SK-N-SH (cell line): ENCODE results near the gene ANKMY1. TPM values are rescaled to one million over a fixed set of nuclear protein-coding genes. Genes with fewer than 3 reads are reported as not detected.
A peak's percentile ranks its signal among the peaks of the same experiment; 100 is the strongest.

Experiments
- CTCF ChIA-PET: fragments of 300-600, 350-600 bp; formaldehyde crosslinking; extraction: SDS; loops from one replicate; lab custom pipeline; 2021; lab: Yijun Ruan, JAX
- POLR2A ChIA-PET: fragments of 350-600 bp; sonication (Branson Sonifier 250); formaldehyde crosslinking; extraction: SDS; loops from one replicate; lab custom pipeline; 2020; ENCODE audit warnings: antibody characterized with exemption, inconsistent platforms; lab: Yijun Ruan, JAX
- DNase-seq: peaks from one replicate; pipeline ENCODE4 v3.0.0; 2012
- H2AFZ ChIP-seq: fragments of 200-600 bp; sonication (generic); 2 replicates; pipeline ENCODE4 v1.8.1; 2016; ENCODE audit warnings: antibody characterized with exemption, mild to moderate bottlenecking, low read depth
- H3F3A ChIP-seq: fragments of 200-600 bp; sonication (generic); replicated peaks from 2 replicates; pipeline ENCODE3; 2016; ENCODE audit warnings: antibody characterized with exemption, mild to moderate bottlenecking; ENCODE audit not compliant: insufficient read depth
- H3K27ac ChIP-seq, 2 experiments: fragments of 200-500 bp in 1 of 2; fragments of 200-600 bp in 1 of 2; sonication (Bioruptor generic) in 1 of 2; sonication (generic), shearing (Covaris generic) in 1 of 2; 2 replicates each; pipeline versions ENCODE4 v1.5.1 to v1.6.1; 2014 to 2016; ENCODE audit warnings: low read depth in 2 of 2, inconsistent platforms in 1 of 2, low read length in 1 of 2, mild to moderate bottlenecking in 1 of 2, mixed read lengths in 1 of 2
- H3K27me3 ChIP-seq: fragments of 200-600 bp; sonication (generic), shearing (Covaris generic); 2 replicates; pipeline ENCODE4 v1.6.1; 2016; ENCODE audit warnings: mixed run types; ENCODE audit not compliant: insufficient read depth
- H3K36me3 ChIP-seq, 2 experiments: fragments of 200-500 bp in 1 of 2; fragments of 200-600 bp in 1 of 2; sonication (Bioruptor generic) in 1 of 2; sonication (generic) in 1 of 2; replicated peaks in 1 of 2; 2 replicates each; pipeline versions ENCODE3 to v1.5.1; 2014 to 2016; ENCODE audit warnings: low read length in 1 of 2, mild to moderate bottlenecking in 1 of 2; ENCODE audit not compliant: insufficient read depth in 2 of 2, control insufficient read depth in 1 of 2
- H3K4me1 ChIP-seq, 2 experiments: fragments of 200-500 bp in 1 of 2; fragments of 200-600 bp in 1 of 2; sonication (Bioruptor generic) in 1 of 2; sonication (generic), shearing (Covaris generic) in 1 of 2; 2 replicates each; pipeline versions ENCODE4 v1.5.1 to v1.6.1; 2014 to 2016; ENCODE audit warnings: low read depth in 1 of 2, low read length in 1 of 2, mixed run types in 1 of 2; ENCODE audit not compliant: insufficient read depth in 2 of 2, control insufficient read depth in 1 of 2
- H3K4me2 ChIP-seq: fragments of 200-600 bp; sonication (generic), shearing (Covaris generic); 2 replicates; pipeline ENCODE4 v1.6.1; 2017; ENCODE audit warnings: mixed run types
- H3K4me3 ChIP-seq, 2 experiments: fragments of 200-500 bp in 1 of 2; fragments of 200-600 bp in 1 of 2; sonication (Bioruptor generic) in 1 of 2; sonication (generic), shearing (Covaris generic) in 1 of 2; 2 replicates each; pipeline versions ENCODE4 v1.5.1 to v1.8.1; 2014 to 2016; ENCODE audit warnings: low read depth in 2 of 2, inconsistent platforms in 1 of 2, low read length in 1 of 2, mild to moderate bottlenecking in 1 of 2, mixed read lengths in 1 of 2, moderate library complexity in 1 of 2
- H3K79me2 ChIP-seq: fragments of 200-600 bp; sonication (generic); 2 replicates; pipeline ENCODE4 v1.8.1; 2017; ENCODE audit warnings: mild to moderate bottlenecking; ENCODE audit not compliant: insufficient read depth
- H3K9ac ChIP-seq: fragments of 200-600 bp; sonication (generic); 2 replicates; pipeline ENCODE4 v1.6.1; 2017; ENCODE audit warnings: mixed run types
- H3K9me2 ChIP-seq: fragments of 200-600 bp; sonication (generic); 2 replicates; pipeline ENCODE4 v1.6.1; 2017; ENCODE audit warnings: mixed run types
- H3K9me3 ChIP-seq: fragments of 200-600 bp; sonication (generic); 2 replicates; pipeline ENCODE4 v1.6.1; 2017; ENCODE audit warnings: mixed run types, mild to moderate bottlenecking, moderate library complexity
- H4K20me1 ChIP-seq: fragments of 200-600 bp; sonication (generic); 2 replicates; pipeline ENCODE4 v1.6.1; 2017; ENCODE audit warnings: mild to moderate bottlenecking, mixed run types; ENCODE audit not compliant: insufficient read depth
- ELF1 ChIP-seq: IDR thresholded peaks from 2 replicates; pipeline ENCODE4 v1.4.0; 2012
- FOXJ3 ChIP-seq: sonication (generic); formaldehyde crosslinking; IDR thresholded peaks from 2 replicates; pipeline ENCODE4 v1.5.1; 2020; ENCODE audit warnings: mild to moderate bottlenecking, missing genetic modification reagents
- FOXM1 ChIP-seq: IDR thresholded peaks from 2 replicates; pipeline ENCODE4 v1.4.0; 2012; ENCODE audit warnings: low read depth, mild to moderate bottlenecking
- GATA2 ChIP-seq: sonication (generic); formaldehyde crosslinking; IDR thresholded peaks from 2 replicates; pipeline ENCODE4 v1.5.0; 2020; ENCODE audit warnings: mild to moderate bottlenecking, missing genetic modification reagents
- JUND ChIP-seq: IDR thresholded peaks from 2 replicates; pipeline ENCODE4 v1.4.0; 2012
- MAX ChIP-seq: IDR thresholded peaks from 2 replicates; pipeline ENCODE4 v1.4.0; 2012; ENCODE audit warnings: low read depth
- NRF1 ChIP-seq: IDR thresholded peaks from 2 replicates; pipeline ENCODE4 v1.6.1; 2012; ENCODE audit warnings: low read depth, mild to moderate bottlenecking, low read length
- PBX3 ChIP-seq: IDR thresholded peaks from 2 replicates; pipeline ENCODE4; 2012
- POLR2AphosphoS5 ChIP-seq: IDR thresholded peaks from 2 replicates; pipeline ENCODE4 v1.6.1; 2012; ENCODE audit warnings: low read depth, low read length
- REST ChIP-seq: IDR thresholded peaks from 2 replicates; pipeline ENCODE4 v1.6.1; 2012; ENCODE audit warnings: mild to moderate bottlenecking, low read depth, low read length, moderate library complexity
- TAF1 ChIP-seq: IDR thresholded peaks from 2 replicates; pipeline ENCODE4 v1.6.1; 2012; ENCODE audit warnings: low read depth, mild to moderate bottlenecking, low read length, moderate library complexity, borderline replicate concordance
- TEAD4 ChIP-seq: IDR thresholded peaks from 2 replicates; pipeline ENCODE4 v1.4.0; 2012; ENCODE audit warnings: mild to moderate bottlenecking, borderline replicate concordance; ENCODE audit not compliant: insufficient read depth
- USF1 ChIP-seq: IDR thresholded peaks from 2 replicates; pipeline ENCODE4 v1.4.0; 2012; ENCODE audit warnings: low read depth, borderline replicate concordance
- USF2 ChIP-seq: fragments of 150-350 bp; IDR thresholded peaks from 2 replicates; pipeline ENCODE4 v1.6.1; 2017; ENCODE audit warnings: antibody characterized with exemption, low read length, low read depth, borderline replicate concordance
- YY1 ChIP-seq: IDR thresholded peaks from 2 replicates; pipeline ENCODE4 v1.4.0; 2012; ENCODE audit warnings: low read depth, mild to moderate bottlenecking
- ZBTB33 ChIP-seq: IDR thresholded peaks from 2 replicates; pipeline ENCODE4 v1.4.0; 2012; ENCODE audit warnings: low read depth, borderline replicate concordance
- WGBS: methylation state at CpG from one replicate; pipeline ENCODE4 v1.1.6; 2017; ENCODE audit warnings: low lambda C conversion rate; 5-methylcytosine and 5-hydroxymethylcytosine counted together
- polyA plus RNA-seq, 3 experiments: library from polyadenylated mRNA; depleted of rRNA; stranded (reverse); fragments of >200 nt; gene quantifications; 2 replicates each; pipeline ENCODE4 v1.2.3, GENCODE V29; 2012

Gene ANKMY1
- polyA plus RNA-seq, 1 of the 3 experiments (the other 2 are of a cell fraction), result 12.1 TPM

GRCh38 chr2:240588669-240589068 lies 30.9 kb upstream of the ANKMY1 start:
- peaks cover 27% of the 10 kb centered on the region for H4K20me1 ChIP-seq
- no peak overlapping the region for H3K4me3 ChIP-seq
- no peaks in the 10 kb centered on the region for H3K27me3 ChIP-seq
- H3K27ac ChIP-seq, result no peak overlapping the region
- POLR2A ChIA-PET, result no interaction called here
- no peaks in the 10 kb centered on the region for H3K9me3 ChIP-seq
- CTCF ChIA-PET, result interaction anchor here (0.7 to 5.7 kb wide), 6 partner anchors 15 to 181 kb away, joined by 3 to 31 read pairs (median 5); partner anchors contain the start of gene ANKMY1
- peaks cover 17 to 28% of the 10 kb centered on the region in 2 experiments; a peak in 3 of 4 replicates for H3K4me1 ChIP-seq
- H3K36me3 ChIP-seq, result peaks cover 0 to 35% of the 10 kb centered on the region in 2 experiments
- TF ChIP-seq POLR2AphosphoS5 (no peak), PBX3 (no peak), FOXJ3 (CRISPR knock-in tag) (no peak), ELF1 (no peak), NRF1 (no peak), YY1 (no peak)
- H3K9me2 ChIP-seq, result no peaks in the 10 kb centered on the region
- 66% methylated on average over 4 of the region's 4 CpGs for WGBS
- peaks cover 85% of the 10 kb centered on the region for H3K79me2 ChIP-seq
- no peak overlapping the region for H2AFZ ChIP-seq
- no peak overlapping the region for H3K9ac ChIP-seq
- DNase-seq, result no peak
- H3K4me2 ChIP-seq, result peak overlapping the region; percentile 95
- H3F3A ChIP-seq, result no peaks in the 10 kb centered on the region

- Histone ChIP-seq H3K4me2 (peak overlapping the region; percentile 95), H3K9me3 (no peaks in the 10 kb centered on the region), H3K79me2 (peaks cover 85% of the 10 kb centered on the region), H4K20me1 (peaks cover 24% of the 10 kb centered on the region), H3K36me3 (peaks cover 0 to 31% of the 10 kb centered on the region in 2 experiments), H3K27ac (no peak overlapping the region), H2AFZ (no peak overlapping the region), H3K9ac (peak overlapping the region; percentile 93; the same call in 1 of the 2 replicates), H3K4me3 (peak overlapping the region; percentile 96 to 100), H3K27me3 (no peaks in the 10 kb centered on the region), H3F3A (no peaks in the 10 kb centered on the region), H3K4me1 (peaks cover 17 to 28% of the 10 kb centered on the region in 2 experiments; a peak in 3 of 4 replicates), H3K9me2 (no peaks in the 10 kb centered on the region)
- CTCF ChIA-PET, result interaction anchor here (0.7 to 5.7 kb wide), 5 partner anchors 22 to 182 kb away, joined by 3 to 31 read pairs (median 5); partner anchors contain the start of gene ANKMY1
- WGBS, result 79% methylated on average over 10 of the region's 10 CpGs
- no peak for DNase-seq
- POLR2A ChIA-PET, result no interaction called here
- TF ChIP-seq TEAD4 (no peak), NRF1 (no peak), GATA2 (CRISPR knock-in tag) (no peak), REST (no peak), MAX (no peak), USF2 (no peak), PBX3 (no peak), TAF1 (no peak), FOXM1 (no peak), USF1 (no peak), ZBTB33 (no peak), ELF1 (no peak), JUND (no peak)
Measured at GRCh38 chr2:240588006-240588655, 30.3 kb upstream of the ANKMY1 start.
